OCI-LY1 (cell line): ENCODE measurements around the gene COX10.

Experiments
- H2AFZ ChIP-seq: fragments of 200-600 bp; sonication (generic), shearing (Covaris generic); 2 replicates; pipeline ENCODE4 v1.6.0; 2014; ENCODE audit warnings: antibody characterized with exemption, mild to moderate bottlenecking, low read length
- H3F3A ChIP-seq: fragments of 200-600 bp; sonication (generic), shearing (Covaris generic); 2 replicates; pipeline ENCODE4 v1.6.0; 2014; ENCODE audit warnings: mild to moderate bottlenecking, antibody characterized with exemption, low read length, moderate library complexity; ENCODE audit not compliant: insufficient read depth
- H3K27ac ChIP-seq: fragments of 200-600 bp; sonication (generic); 2 replicates; pipeline ENCODE4 v1.5.1; 2014; ENCODE audit warnings: low read length, mixed run types, mild to moderate bottlenecking, low read depth; ENCODE audit not compliant: poor library complexity, severe bottlenecking
- H3K27me3 ChIP-seq: fragments of 200-600 bp; sonication (generic); 2 replicates; pipeline ENCODE4 v1.6.0; 2014; ENCODE audit warnings: antibody characterized with exemption, mild to moderate bottlenecking, low read length, moderate library complexity; ENCODE audit not compliant: insufficient read depth
- H3K36me3 ChIP-seq: fragments of 200-600 bp; sonication (generic); 2 replicates; pipeline ENCODE4 v1.6.1; 2014; ENCODE audit warnings: mild to moderate bottlenecking, antibody characterized with exemption, low read length, moderate library complexity, mixed read lengths; ENCODE audit not compliant: insufficient read depth
- H3K4me1 ChIP-seq: fragments of 200-600 bp; sonication (generic); 2 replicates; pipeline ENCODE4 v1.5.1; 2014; ENCODE audit warnings: mild to moderate bottlenecking, low read length, moderate library complexity; ENCODE audit not compliant: insufficient read depth, severe bottlenecking
- H3K4me2 ChIP-seq: fragments of 200-600 bp; sonication (generic), shearing (Covaris generic); 2 replicates; pipeline ENCODE4 v1.6.1; 2014; ENCODE audit warnings: low read length
- H3K4me3 ChIP-seq: fragments of 200-600 bp; sonication (generic); 2 replicates; pipeline ENCODE4 v1.5.1; 2014; ENCODE audit warnings: low read length, low read depth, mild to moderate bottlenecking, mixed read lengths; ENCODE audit not compliant: poor library complexity, severe bottlenecking
- H3K79me2 ChIP-seq: fragments of 200-600 bp; shearing (Covaris generic); 2 replicates; pipeline ENCODE4 v1.6.1; 2016; ENCODE audit warnings: mixed run types, low read length, mixed read lengths; ENCODE audit not compliant: insufficient read depth
- H3K9ac ChIP-seq: fragments of 200-600 bp; sonication (generic), shearing (Covaris generic); 2 replicates; pipeline ENCODE4 v1.6.1; 2014; ENCODE audit warnings: mild to moderate bottlenecking, low read length, mixed read lengths
- H3K9me2 ChIP-seq: fragments of 200-600 bp; sonication (generic), shearing (Covaris generic); 2 replicates; pipeline ENCODE4 v1.6.1; 2014; ENCODE audit warnings: low read depth, mild to moderate bottlenecking, low read length, mixed read lengths
- H3K9me3 ChIP-seq: fragments of 200-600 bp; shearing (Covaris generic); 2 replicates; pipeline ENCODE4 v1.6.1; 2014; ENCODE audit warnings: low read length, mixed read lengths
- H4K20me1 ChIP-seq: fragments of 200-600 bp; sonication (generic), shearing (Covaris generic); 2 replicates; pipeline ENCODE4 v1.6.0; 2016; ENCODE audit warnings: mild to moderate bottlenecking, low read length; ENCODE audit not compliant: insufficient read depth
- EZH2 ChIP-seq: fragments of 200-600 bp; sonication (generic), shearing (Covaris generic); IDR thresholded peaks from 2 replicates; pipeline ENCODE4 v1.8.0; 2017; ENCODE audit warnings: borderline replicate concordance, mixed run types, mild to moderate bottlenecking, antibody characterized with exemption, low read length, moderate library complexity, mixed read lengths
- TF ChIP-seq, protein P1 (sequence below): fragments of 200-600 bp; sonication (generic), shearing (Covaris generic); IDR thresholded peaks from 2 replicates; pipeline ENCODE4 v1.5.1; 2017; ENCODE audit warnings: mild to moderate bottlenecking, antibody characterized with exemption, low read length, moderate library complexity, mixed read lengths

Gene COX10

DNA sequence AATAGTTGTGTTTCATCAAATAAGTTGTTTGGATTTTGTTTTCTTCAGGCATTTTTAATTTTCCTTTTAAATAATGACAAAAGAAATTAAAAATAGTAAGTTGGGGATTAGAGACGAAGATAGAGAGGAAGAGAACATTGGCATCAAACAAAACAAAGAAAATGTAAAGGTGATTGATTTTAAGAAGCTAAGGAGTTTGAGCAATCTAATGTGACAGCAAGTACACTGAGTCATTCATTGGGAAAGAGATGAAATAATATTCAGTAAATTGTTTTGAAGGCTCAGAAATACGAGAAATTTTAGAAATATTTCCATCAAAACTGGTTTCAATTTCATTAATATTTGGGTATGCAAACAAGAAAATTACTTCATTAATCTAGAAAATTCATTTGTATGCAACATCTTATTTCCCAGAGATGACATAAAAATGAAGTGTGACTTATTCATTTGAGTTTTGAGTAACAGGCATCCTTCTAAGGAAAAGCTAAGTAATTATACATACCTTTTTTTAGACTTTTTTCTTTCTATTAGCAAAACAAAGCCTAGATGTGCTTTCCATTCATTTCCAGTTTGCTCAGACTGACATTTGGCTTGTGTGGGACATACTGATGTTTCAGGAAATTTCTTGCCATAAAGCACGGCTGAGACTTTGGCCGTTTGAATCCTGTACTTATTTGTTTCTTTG, 66.7 kb downstream of the COX10 start:
- no peaks in the 10 kb centered on the region for H3K9me3 ChIP-seq
- H3K4me3 ChIP-seq = no peak overlapping the region
- H3K4me1 ChIP-seq = no peaks in the 10 kb centered on the region
- no peaks in the 10 kb centered on the region for H3K79me2 ChIP-seq
- no peak overlapping the region for H3K4me2 ChIP-seq
- H3K36me3 ChIP-seq = no peaks in the 10 kb centered on the region
- TF ChIP-seq, protein P1, sequence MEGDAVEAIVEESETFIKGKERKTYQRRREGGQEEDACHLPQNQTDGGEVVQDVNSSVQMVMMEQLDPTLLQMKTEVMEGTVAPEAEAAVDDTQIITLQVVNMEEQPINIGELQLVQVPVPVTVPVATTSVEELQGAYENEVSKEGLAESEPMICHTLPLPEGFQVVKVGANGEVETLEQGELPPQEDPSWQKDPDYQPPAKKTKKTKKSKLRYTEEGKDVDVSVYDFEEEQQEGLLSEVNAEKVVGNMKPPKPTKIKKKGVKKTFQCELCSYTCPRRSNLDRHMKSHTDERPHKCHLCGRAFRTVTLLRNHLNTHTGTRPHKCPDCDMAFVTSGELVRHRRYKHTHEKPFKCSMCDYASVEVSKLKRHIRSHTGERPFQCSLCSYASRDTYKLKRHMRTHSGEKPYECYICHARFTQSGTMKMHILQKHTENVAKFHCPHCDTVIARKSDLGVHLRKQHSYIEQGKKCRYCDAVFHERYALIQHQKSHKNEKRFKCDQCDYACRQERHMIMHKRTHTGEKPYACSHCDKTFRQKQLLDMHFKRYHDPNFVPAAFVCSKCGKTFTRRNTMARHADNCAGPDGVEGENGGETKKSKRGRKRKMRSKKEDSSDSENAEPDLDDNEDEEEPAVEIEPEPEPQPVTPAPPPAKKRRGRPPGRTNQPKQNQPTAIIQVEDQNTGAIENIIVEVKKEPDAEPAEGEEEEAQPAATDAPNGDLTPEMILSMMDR = no peak
- no peak for TF ChIP-seq EZH2
- H3K9ac ChIP-seq = no peak overlapping the region
- H4K20me1 ChIP-seq = no peaks in the 10 kb centered on the region
- H3K27me3 ChIP-seq = no peaks in the 10 kb centered on the region
- H3F3A ChIP-seq = no peaks in the 10 kb centered on the region
- H3K27ac ChIP-seq = no peak overlapping the region
- no peaks in the 10 kb centered on the region for H3K9me2 ChIP-seq
- no peak overlapping the region for H2AFZ ChIP-seq

DNA sequence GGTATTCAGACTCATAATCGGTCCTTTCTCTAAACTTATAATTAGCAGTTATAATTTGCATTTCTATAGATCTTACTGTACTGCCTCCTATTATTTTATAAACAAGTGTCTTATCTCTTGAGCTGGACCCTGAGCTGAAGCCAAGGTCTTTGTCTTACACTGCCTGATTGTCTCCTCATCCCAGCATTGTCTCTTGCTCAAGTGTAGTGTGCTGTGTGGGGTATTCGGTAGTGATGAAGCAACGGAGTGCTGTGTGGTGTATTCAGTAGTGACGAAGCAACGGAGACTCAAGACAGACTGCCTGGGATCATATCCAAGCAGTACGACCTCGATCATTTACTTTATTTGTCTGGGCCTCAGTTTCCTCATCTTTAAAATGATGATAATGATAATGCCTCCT, 69.3 kb downstream of the COX10 start:
- H3K9me2 ChIP-seq = no peaks in the 10 kb centered on the region
- no peaks in the 10 kb centered on the region for H4K20me1 ChIP-seq
- H3F3A ChIP-seq = no peaks in the 10 kb centered on the region
- H3K4me2 ChIP-seq = no peak overlapping the region
- H3K4me1 ChIP-seq = no peaks in the 10 kb centered on the region
- H3K36me3 ChIP-seq = no peaks in the 10 kb centered on the region
- H3K27ac ChIP-seq = no peak overlapping the region
- no peak overlapping the region for H2AFZ ChIP-seq
- no peak overlapping the region for H3K9ac ChIP-seq
- H3K4me3 ChIP-seq = no peak overlapping the region
- no peaks in the 10 kb centered on the region for H3K27me3 ChIP-seq
- H3K79me2 ChIP-seq = no peaks in the 10 kb centered on the region
- TF ChIP-seq EZH2 = no peak
- TF ChIP-seq, protein P1 = no peak
- H3K9me3 ChIP-seq = no peaks in the 10 kb centered on the region

DNA sequence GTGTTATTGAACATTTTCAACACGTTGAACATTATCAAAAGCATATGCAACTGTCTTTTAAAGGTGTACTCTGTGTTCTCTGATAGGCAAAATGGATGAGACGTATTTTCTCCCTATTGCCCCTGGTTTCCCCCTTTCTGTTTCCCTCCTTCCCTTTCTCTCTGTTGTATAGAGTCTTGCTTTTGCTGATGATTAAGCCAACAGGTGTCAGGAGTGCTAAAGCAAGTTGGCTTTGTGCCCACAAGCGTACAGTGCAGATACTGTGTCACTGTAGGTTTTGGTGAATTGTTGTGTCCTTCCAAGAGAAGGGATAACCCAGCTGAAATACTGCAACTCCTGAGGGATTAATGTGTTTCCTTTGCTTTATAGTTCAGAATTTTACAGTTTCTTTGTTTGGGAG, 74.4 kb downstream of the COX10 start:
- Histone ChIP-seq H3K9me3 (0 out of 2 replicates have a peak, but pooled peaks cover 5% of the 10 kb centered on the region), H3K79me2 (no peaks in the 10 kb centered on the region), H3K27me3 (no peaks in the 10 kb centered on the region), H3K4me3 (no peak overlapping the region), H3K27ac (no peak overlapping the region), H3F3A (no peaks in the 10 kb centered on the region), H2AFZ (no peak overlapping the region), H3K9me2 (no peaks in the 10 kb centered on the region), H3K9ac (no peak overlapping the region), H3K4me2 (no peak overlapping the region), H3K4me1 (no peaks in the 10 kb centered on the region), H3K36me3 (no peaks in the 10 kb centered on the region), H4K20me1 (no peaks in the 10 kb centered on the region)
- TF ChIP-seq, protein P1 = no peak
- TF ChIP-seq EZH2 = no peak
